ENCODE results near the gene TRERF1.

TRERF1 gene

GRCh38 chr6:42279144-42279781, 172.5 kb downstream of the TRERF1 start:
- H3K36me3 ChIP-seq (ENCODE audit: control insufficient read depth in 1 of 2, insufficient read depth in 2 of 2, low read depth in 1 of 2, low read length in 2 of 2) = peaks cover 0 to 11% of the 10 kb centered on the region in 2 experiments
- WGBS = 93% methylated on average over 9 of the region's 9 CpGs

GRCh38 chr6:42278131-42278853, 173.4 kb downstream of the TRERF1 start:
- Histone ChIP-seq H3K18ac (ENCODE audit: low read depth in 1 of 2, low read length in 2 of 2) (no peak overlapping the region), H2AFZ (ENCODE audit: low read depth, low read length) (no peak overlapping the region), H3K79me1 (replicated peaks; ENCODE audit: low read length, poor library complexity, severe bottlenecking) (peaks cover 13% of the 10 kb centered on the region), H3K9me3 (ENCODE audit: control insufficient read depth, low read length) (no peaks in the 10 kb centered on the region), H3K4me2 (ENCODE audit: low read length, poor library complexity, severe bottlenecking) (no peak overlapping the region), H3K27me3 (ENCODE audit: control insufficient read depth in 1 of 2, insufficient read depth in 1 of 2, low read length in 2 of 2) (no peaks in the 10 kb centered on the region), H3K27ac (ENCODE audit: low read length, poor library complexity, severe bottlenecking) (no peak overlapping the region), H3K23ac (ENCODE audit: low read length in 2 of 2) (no peak overlapping the region), H3K14ac (ENCODE audit: low read length in 2 of 2) (peak overlapping the region in 1 of 2 experiments; percentile 29), H2BK5ac (ENCODE audit: low read depth, low read length, poor library complexity, severe bottlenecking) (no peak overlapping the region), H3K4me1 (ENCODE audit: control insufficient read depth, insufficient read depth, low read depth, low read length) (peaks cover 19% of the 10 kb centered on the region), H2BK15ac (ENCODE audit: low read depth, poor library complexity, severe bottlenecking) (no peak overlapping the region), H3K4ac (ENCODE audit: low read depth in 1 of 2, low read length in 2 of 2) (no peak overlapping the region), H4K91ac (ENCODE audit: low read length) (no peak overlapping the region), H3K36me3 (ENCODE audit: control insufficient read depth in 1 of 2, insufficient read depth in 2 of 2, low read depth in 1 of 2, low read length in 2 of 2) (peaks cover 0 to 11% of the 10 kb centered on the region in 2 experiments), H2BK12ac (ENCODE audit: low read length in 2 of 2) (no peak overlapping the region), H3K4me3 (ENCODE audit: insufficient read depth in 1 of 2, low read depth in 1 of 2, low read length in 2 of 2) (no peak overlapping the region), H2AK5ac (ENCODE audit: low read length, severe bottlenecking) (no peak overlapping the region), H3K9ac (ENCODE audit: low read length) (no peak overlapping the region), H4K8ac (ENCODE audit: low read length) (no peak overlapping the region), H2BK120ac (ENCODE audit: low read depth, low read length) (no peak overlapping the region)
- WGBS = 93% methylated on average over 6 of the region's 7 CpGs
- DNase-seq = no peak

More at GRCh38 chr6:42279144-42279781, 172.5 kb downstream of the TRERF1 start:
- Histone ChIP-seq H3K4me2 (ENCODE audit: low read length, poor library complexity, severe bottlenecking) (no peak overlapping the region), H3K79me1 (replicated peaks; ENCODE audit: low read length, poor library complexity, severe bottlenecking) (peaks cover 10% of the 10 kb centered on the region), H2AFZ (ENCODE audit: low read depth, low read length) (no peak overlapping the region), H3K14ac (ENCODE audit: low read length in 2 of 2) (peak overlapping the region in 1 of 2 experiments; percentile 1), H2BK12ac (ENCODE audit: low read length in 2 of 2) (no peak overlapping the region), H3K27me3 (ENCODE audit: control insufficient read depth in 1 of 2, insufficient read depth in 1 of 2, low read length in 2 of 2) (no peaks in the 10 kb centered on the region), H3K18ac (ENCODE audit: low read depth in 1 of 2, low read length in 2 of 2) (peak overlapping the region in 1 of 2 experiments; percentile 18), H3K4ac (ENCODE audit: low read depth in 1 of 2, low read length in 2 of 2) (no peak overlapping the region), H2BK15ac (ENCODE audit: low read depth, poor library complexity, severe bottlenecking) (no peak overlapping the region), H3K27ac (ENCODE audit: low read length, poor library complexity, severe bottlenecking) (no peak overlapping the region), H3K9ac (ENCODE audit: low read length) (peak overlapping the region; percentile 55), H2BK5ac (ENCODE audit: low read depth, low read length, poor library complexity, severe bottlenecking) (no peak overlapping the region), H3K23ac (ENCODE audit: low read length in 2 of 2) (no peak overlapping the region), H3K4me3 (ENCODE audit: insufficient read depth in 1 of 2, low read depth in 1 of 2, low read length in 2 of 2) (peak overlapping the region in 1 of 2 experiments; percentile 54), H2BK120ac (ENCODE audit: low read depth, low read length) (no peak overlapping the region), H3K4me1 (ENCODE audit: control insufficient read depth, insufficient read depth, low read depth, low read length) (peaks cover 19% of the 10 kb centered on the region), H3K9me3 (ENCODE audit: control insufficient read depth, low read length) (no peaks in the 10 kb centered on the region), H4K8ac (ENCODE audit: low read length) (no peak overlapping the region), H4K91ac (ENCODE audit: low read length) (no peak overlapping the region), H2AK5ac (ENCODE audit: low read length, severe bottlenecking) (no peak overlapping the region)
- no peak for DNase-seq

- WGBS = 54% methylated on average over 13 of the region's 13 CpGs
- no peaks in the 10 kb centered on the region for H3K27me3 ChIP-seq (ENCODE audit: control insufficient read depth in 1 of 2, insufficient read depth in 1 of 2, low read length in 2 of 2)
Observed at GRCh38 chr6:42276034-42276890, 175.5 kb downstream of the TRERF1 start.

More at GRCh38 chr6:42276034-42276890, 175.5 kb downstream of the TRERF1 start:
- no peak overlapping the region for H2AK5ac ChIP-seq (ENCODE audit: low read length, severe bottlenecking)
- H2AFZ ChIP-seq (ENCODE audit: low read depth, low read length) = peak overlapping the region; percentile 36
- peak overlapping the region; percentile 71 for H3K9ac ChIP-seq (ENCODE audit: low read length)
- no peak overlapping the region for H3K4ac ChIP-seq (ENCODE audit: low read depth in 1 of 2, low read length in 2 of 2)
- no peak overlapping the region for H3K4me2 ChIP-seq (ENCODE audit: low read length, poor library complexity, severe bottlenecking)
- DNase-seq = peak; percentile 36
- no peak overlapping the region for H4K91ac ChIP-seq (ENCODE audit: low read length)
- no peaks in the 10 kb centered on the region for H3K9me3 ChIP-seq (ENCODE audit: control insufficient read depth, low read length)
- H4K8ac ChIP-seq (ENCODE audit: low read length) = no peak overlapping the region
- peaks cover 12% of the 10 kb centered on the region for H3K79me1 ChIP-seq (replicated peaks; ENCODE audit: low read length, poor library complexity, severe bottlenecking)
- peaks cover 19% of the 10 kb centered on the region for H3K4me1 ChIP-seq (ENCODE audit: control insufficient read depth, insufficient read depth, low read depth, low read length)
- peaks cover 0 to 8% of the 10 kb centered on the region in 2 experiments for H3K36me3 ChIP-seq (ENCODE audit: control insufficient read depth in 1 of 2, insufficient read depth in 2 of 2, low read depth in 1 of 2, low read length in 2 of 2)
- no peak overlapping the region for H3K27ac ChIP-seq (ENCODE audit: low read length, poor library complexity, severe bottlenecking)
- H2BK5ac ChIP-seq (ENCODE audit: low read depth, low read length, poor library complexity, severe bottlenecking) = no peak overlapping the region
- peak overlapping the region in 1 of 2 experiments; percentile 33 for H2BK12ac ChIP-seq (ENCODE audit: low read length in 2 of 2)
- H3K4me3 ChIP-seq (ENCODE audit: insufficient read depth in 1 of 2, low read depth in 1 of 2, low read length in 2 of 2) = peak overlapping the region in 1 of 2 experiments; percentile 20
- H2BK120ac ChIP-seq (ENCODE audit: low read depth, low read length) = no peak overlapping the region
- H2BK15ac ChIP-seq (ENCODE audit: low read depth, poor library complexity, severe bottlenecking) = no peak overlapping the region
- H3K18ac ChIP-seq (ENCODE audit: low read depth in 1 of 2, low read length in 2 of 2) = no peak overlapping the region
- H3K23ac ChIP-seq (ENCODE audit: low read length in 2 of 2) = no peak overlapping the region
- H3K14ac ChIP-seq (ENCODE audit: low read length in 2 of 2) = no peak overlapping the region

All from mesenchymal stem cell (in vitro differentiated cells and primary cell).